Uterus (tissue), 4 donors: ENCODE data around the gene C1orf159. TPM values are rescaled to one million over a fixed set of nuclear protein-coding genes. Genes with fewer than 3 reads are reported as not detected.

Experiments used
- DNase-seq, 2 donors: peaks; one replicate each; pipeline ENCODE4 v3.0.0-alpha.2; 2019 to 2020
- H3K27ac ChIP-seq, 2 donors: fragments of 200-600 bp; sonication (generic); 1 replicate in 1 of 2; 2 replicates in 1 of 2; pipeline ENCODE4 v1.5.1; 2016 to 2018
- H3K27me3 ChIP-seq, 2 donors: fragments of 200-600 bp; sonication (generic); one replicate each; pipeline ENCODE4 v1.5.1; 2018 to 2019; ENCODE audit warnings: control low read depth in 1 of 2
- H3K36me3 ChIP-seq, 2 donors: fragments of 200-600 bp; sonication (generic); one replicate each; pipeline ENCODE4 v1.5.1; 2019; ENCODE audit warnings: control low read depth in 1 of 2
- H3K4me1 ChIP-seq, 2 donors: fragments of 200-600 bp; sonication (generic); one replicate each; pipeline ENCODE4 v1.5.1; 2018 to 2019; ENCODE audit warnings: control low read depth in 1 of 2
- H3K4me3 ChIP-seq, 2 donors: fragments of 200-600 bp; sonication (generic); 1 replicate in 1 of 2; 2 replicates in 1 of 2; pipeline ENCODE4 v1.5.1; 2018 to 2019; ENCODE audit warnings: mild to moderate bottlenecking in 1 of 2
- H3K9me3 ChIP-seq, 2 donors: fragments of 200-600 bp; sonication (generic); one replicate each; pipeline ENCODE4 v1.5.1; 2019; ENCODE audit warnings: control low read depth in 1 of 2
- POLR2A ChIP-seq, 2 donors: fragments of 450-650 bp; IDR thresholded peaks; one replicate each; pipeline ENCODE4 v1.6.1; 2016; ENCODE audit warnings: antibody characterized with exemption in 2 of 2, mild to moderate bottlenecking in 1 of 2, moderate library complexity in 1 of 2
- intact Hi-C: fragments of 100-400 bp; cut with DNase I; formaldehyde crosslinking; loops from one replicate; pipeline ENCODE4 v1.15.1; 2023; ENCODE audit warnings: low total_unique reads
- total RNA-seq, 4 donors: library from RNA; depleted of rRNA in 3 of 4; stranded (reverse); fragments of >200 nt in 3 of 4; gene quantifications; one replicate each; pipeline versions ENCODE4 v1.1.0 to v1.2.4, GENCODE V29; 2014 to 2023
- TF ChIP-seq, protein P1 (sequence below), 4 experiments: fragments of 200-600 bp in 2 of 4; fragments of 450-650 bp in 2 of 4; sonication (generic) in 2 of 4; IDR thresholded peaks; one replicate each; pipeline ENCODE4 v1.5.1; 2016 to 2019; ENCODE audit warnings: antibody characterized with exemption in 4 of 4, mild to moderate bottlenecking in 2 of 4, moderate library complexity in 1 of 4
- donor health status: DM: yes; HTN: yes; CAD: no.

Gene C1orf159
- total RNA-seq, 4 donors from 2014 or later: 4.9 to 20.0 (median 17.9) TPM

GRCh38 chr1:1094981-1095380 lies 20.9 kb downstream of the C1orf159 start:
- TF ChIP-seq, protein P1, sequence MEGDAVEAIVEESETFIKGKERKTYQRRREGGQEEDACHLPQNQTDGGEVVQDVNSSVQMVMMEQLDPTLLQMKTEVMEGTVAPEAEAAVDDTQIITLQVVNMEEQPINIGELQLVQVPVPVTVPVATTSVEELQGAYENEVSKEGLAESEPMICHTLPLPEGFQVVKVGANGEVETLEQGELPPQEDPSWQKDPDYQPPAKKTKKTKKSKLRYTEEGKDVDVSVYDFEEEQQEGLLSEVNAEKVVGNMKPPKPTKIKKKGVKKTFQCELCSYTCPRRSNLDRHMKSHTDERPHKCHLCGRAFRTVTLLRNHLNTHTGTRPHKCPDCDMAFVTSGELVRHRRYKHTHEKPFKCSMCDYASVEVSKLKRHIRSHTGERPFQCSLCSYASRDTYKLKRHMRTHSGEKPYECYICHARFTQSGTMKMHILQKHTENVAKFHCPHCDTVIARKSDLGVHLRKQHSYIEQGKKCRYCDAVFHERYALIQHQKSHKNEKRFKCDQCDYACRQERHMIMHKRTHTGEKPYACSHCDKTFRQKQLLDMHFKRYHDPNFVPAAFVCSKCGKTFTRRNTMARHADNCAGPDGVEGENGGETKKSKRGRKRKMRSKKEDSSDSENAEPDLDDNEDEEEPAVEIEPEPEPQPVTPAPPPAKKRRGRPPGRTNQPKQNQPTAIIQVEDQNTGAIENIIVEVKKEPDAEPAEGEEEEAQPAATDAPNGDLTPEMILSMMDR (IDR thresholded peaks at IDR 0.05): no peak
- no peak for TF ChIP-seq POLR2A (IDR thresholded peaks at IDR 0.05)
- intact Hi-C loops: no loop called here

DNA sequence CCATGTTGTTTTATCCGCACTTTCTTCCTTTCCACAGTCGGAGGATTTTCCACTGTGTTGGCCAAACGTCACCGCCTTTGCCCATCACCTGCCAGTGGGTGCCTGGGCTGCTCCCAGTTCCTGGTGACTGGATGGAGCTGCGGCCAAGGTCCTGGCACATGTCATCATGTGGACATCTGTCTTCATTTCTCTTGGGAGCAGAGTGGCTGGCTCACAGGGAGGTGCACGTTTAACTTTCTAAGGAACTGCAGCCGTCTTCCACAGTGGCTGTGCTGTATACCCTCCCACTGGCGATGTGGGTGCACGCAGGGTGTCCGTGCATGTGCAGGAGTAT lies 22.3 kb downstream of the C1orf159 start:
- no peaks in the 10 kb centered on the region for H3K4me1 ChIP-seq
- no peaks in the 10 kb centered on the region for H3K9me3 ChIP-seq
- TF ChIP-seq POLR2A (IDR thresholded peaks at IDR 0.05): no peak
- TF ChIP-seq, protein P1 (IDR thresholded peaks at IDR 0.05): no peak
- intact Hi-C loops: no loop called here
- H3K27ac ChIP-seq: no peak overlapping the region
- H3K4me3 ChIP-seq: no peak overlapping the region
- DNase-seq: no peak
- no peaks in the 10 kb centered on the region for H3K27me3 ChIP-seq
- no peaks in the 10 kb centered on the region for H3K36me3 ChIP-seq

More at GRCh38 chr1:1094981-1095380, 20.9 kb downstream of the C1orf159 start:
- Histone ChIP-seq H3K4me1 (no peaks in the 10 kb centered on the region), H3K36me3 (no peaks in the 10 kb centered on the region), H3K27me3 (no peaks in the 10 kb centered on the region), H3K4me3 (no peak overlapping the region), H3K9me3 (no peaks in the 10 kb centered on the region), H3K27ac (no peak overlapping the region)
- DNase-seq: no peak

DNA sequence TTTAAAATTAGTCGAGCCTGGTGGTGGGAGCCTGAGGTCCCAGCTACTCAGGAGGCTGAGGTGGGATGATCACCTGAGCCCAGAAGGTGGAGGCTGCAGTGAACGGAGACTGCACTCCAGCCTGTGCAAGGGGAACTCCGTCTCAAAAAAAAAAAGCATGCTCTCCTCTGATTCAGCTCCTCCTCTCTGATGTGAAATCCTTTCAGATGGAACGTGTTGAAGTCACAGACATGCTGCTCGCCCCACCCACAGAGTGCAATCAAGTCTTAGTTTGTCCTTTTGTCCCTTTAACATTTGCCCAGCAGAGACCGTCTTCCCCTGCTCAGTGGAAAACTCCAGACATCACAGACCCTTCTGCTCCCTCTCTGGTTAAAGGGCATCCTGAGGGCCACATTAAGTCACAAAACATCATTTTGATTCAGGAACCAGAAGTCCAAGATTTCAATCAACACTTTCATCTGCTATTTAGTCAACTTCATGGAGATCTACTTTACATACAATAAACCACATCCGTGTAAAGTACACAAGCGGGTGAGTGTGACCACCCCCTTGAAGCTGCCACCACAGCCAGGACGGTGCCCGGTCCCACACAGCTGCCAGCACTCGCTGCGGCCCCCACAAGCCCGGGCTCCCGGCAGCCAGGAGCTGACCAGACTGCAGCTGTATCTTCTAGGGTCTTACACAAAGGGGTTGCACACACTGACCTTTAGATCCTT lies 22.8 kb downstream of the C1orf159 start:
- H3K9me3 ChIP-seq: no peaks in the 10 kb centered on the region
- intact Hi-C loops: no loop called here
- H3K4me3 ChIP-seq: no peak overlapping the region
- no peak overlapping the region for H3K27ac ChIP-seq
- H3K27me3 ChIP-seq: no peaks in the 10 kb centered on the region
- H3K4me1 ChIP-seq: no peaks in the 10 kb centered on the region
- no peak for DNase-seq
- TF ChIP-seq POLR2A (IDR thresholded peaks at IDR 0.05): no peak
- TF ChIP-seq, protein P1 (IDR thresholded peaks at IDR 0.05): no peak
- H3K36me3 ChIP-seq: no peaks in the 10 kb centered on the region

DNA sequence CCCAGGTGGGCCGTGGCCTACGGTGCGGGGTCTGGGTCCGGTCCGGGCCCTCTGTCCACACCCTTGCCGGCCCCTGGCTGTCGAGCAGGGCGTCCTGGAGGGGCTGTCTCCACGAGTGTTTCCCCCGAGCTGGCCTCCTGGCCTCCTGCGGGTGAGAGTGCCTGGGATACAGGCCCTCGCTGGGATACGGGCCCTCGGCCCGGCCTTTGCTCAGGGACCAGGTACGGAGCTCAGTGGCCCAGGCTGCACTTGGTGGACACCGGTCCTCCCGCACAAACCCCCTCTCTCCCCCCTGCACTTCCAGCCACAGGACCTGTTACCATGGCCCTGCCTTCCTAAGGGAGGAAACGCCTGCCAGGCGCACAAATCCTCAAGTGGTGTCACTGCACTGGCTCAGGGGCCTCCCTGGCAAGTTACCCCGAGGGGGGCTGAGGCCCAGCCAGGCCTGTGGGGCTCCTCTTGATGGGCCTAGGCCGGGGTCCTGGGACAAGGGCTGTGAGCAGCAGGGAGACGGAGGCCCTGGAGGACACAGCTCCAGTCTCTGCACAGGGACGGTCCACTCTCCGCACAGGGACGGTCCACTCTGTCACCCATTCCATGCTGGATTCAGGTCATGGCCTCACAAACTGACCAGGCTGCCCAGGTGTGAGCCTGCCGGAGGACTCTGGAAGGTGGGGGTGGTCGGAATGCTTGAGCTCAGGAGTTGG lies 23.6 kb downstream of the C1orf159 start:
- Histone ChIP-seq H3K36me3 (no peaks in the 10 kb centered on the region), H3K9me3 (no peaks in the 10 kb centered on the region), H3K27me3 (no peaks in the 10 kb centered on the region), H3K4me1 (no peaks in the 10 kb centered on the region), H3K27ac (no peak overlapping the region), H3K4me3 (no peak overlapping the region)
- no peak for DNase-seq
- TF ChIP-seq, protein P1 (IDR thresholded peaks at IDR 0.05): no peak
- TF ChIP-seq POLR2A (IDR thresholded peaks at IDR 0.05): no peak
- intact Hi-C loops: no loop called here
